Activated CD4-positive, alpha-beta T cell treated with anti-CD3 and anti-CD28 coated beads, Interleukin-2, amount 50 U/mL, for 4 hours (primary cell): ENCODE data around the gene MYRF.

Source experiments
- DNase-seq, 2 experiments: peaks; one replicate each; pipeline ENCODE4 v3.0.0-alpha.2; 2020

Gene MYRF

GRCh38 chr11:61742391-61742790 is 10.0 kb upstream of the MYRF start:
- DNase-seq: no peak

- DNase-seq: no peak
These were observed 8.8 kb upstream of the MYRF start for GRCh38 chr11:61743486-61744095.

GRCh38 chr11:61744181-61744580 is 8.3 kb upstream of the MYRF start:
- DNase-seq: no peak

GRCh38 chr11:61744609-61745156 is 7.8 kb upstream of the MYRF start:
- no peak for DNase-seq

- DNase-seq: no peak
These were observed 6.5 kb upstream of the MYRF start for GRCh38 chr11:61745781-61746441.

- no peak for DNase-seq
These were observed 5.8 kb upstream of the MYRF start for GRCh38 chr11:61746442-61747191.

GRCh38 chr11:61747192-61747966 is 5.1 kb upstream of the MYRF start:
- DNase-seq: no peak

GRCh38 chr11:61747967-61748285 is 4.5 kb upstream of the MYRF start:
- no peak for DNase-seq

GRCh38 chr11:61749591-61750217 is 2.7 kb upstream of the MYRF start:
- no peak for DNase-seq

- DNase-seq: no peak
These were observed 1.7 kb upstream of the MYRF start for GRCh38 chr11:61750631-61751273.

- DNase-seq: no peak
These were observed 1.1 kb upstream of the MYRF start for GRCh38 chr11:61751384-61751783.

GRCh38 chr11:61752925-61753521 is 587 bp downstream of the MYRF start:
- DNase-seq: no peak

GRCh38 chr11:61753672-61754071 is 1.2 kb downstream of the MYRF start:
- DNase-seq: no peak

- no peak for DNase-seq
These were observed 2.4 kb downstream of the MYRF start for GRCh38 chr11:61754534-61755482.

GRCh38 chr11:61756147-61756451 is 3.7 kb downstream of the MYRF start:
- no peak for DNase-seq

- DNase-seq: no peak
These were observed 4.2 kb downstream of the MYRF start for GRCh38 chr11:61756452-61757212.

GRCh38 chr11:61757213-61757862 is 4.9 kb downstream of the MYRF start:
- DNase-seq: no peak

- DNase-seq: no peak
These were observed 8.5 kb downstream of the MYRF start for GRCh38 chr11:61760946-61761345.

GRCh38 chr11:61761440-61762222 is 9.2 kb downstream of the MYRF start:
- DNase-seq: no peak
